Ishikawa (cell line): ENCODE results near the gene ALDH16A1.

Experiments used
- CEBPB ChIP-seq: IDR thresholded peaks from 2 replicates; pipeline ENCODE4 v1.6.1; 2012
- CREB1 ChIP-seq: IDR thresholded peaks from 2 replicates; pipeline ENCODE4 v1.6.1; 2012; ENCODE audit warnings: low read depth
- EGR1 ChIP-seq: IDR thresholded peaks from 2 replicates; pipeline ENCODE4 v1.6.1; 2012
- EP300 ChIP-seq: IDR thresholded peaks from 2 replicates; pipeline ENCODE4 v1.6.1; 2012; ENCODE audit warnings: borderline replicate concordance
- FOXM1 ChIP-seq: IDR thresholded peaks from 2 replicates; pipeline ENCODE4 v1.6.1; 2012; ENCODE audit warnings: low read depth, borderline replicate concordance
- MAX ChIP-seq: IDR thresholded peaks from 2 replicates; pipeline ENCODE4 v1.6.1; 2012
- NFIC ChIP-seq: IDR thresholded peaks from 2 replicates; pipeline ENCODE4 v1.6.1; 2012
- RAD21 ChIP-seq: IDR thresholded peaks from 2 replicates; pipeline ENCODE4 v1.6.1; 2012; ENCODE audit warnings: low read depth
- REST ChIP-seq: IDR thresholded peaks from 2 replicates; pipeline ENCODE4 v1.6.1; 2012; ENCODE audit warnings: low read depth, mild to moderate bottlenecking
- TAF1 ChIP-seq: IDR thresholded peaks from 2 replicates; pipeline ENCODE4 v1.6.1; 2012; ENCODE audit warnings: low read depth, mild to moderate bottlenecking
- TCF12 ChIP-seq: IDR thresholded peaks from 2 replicates; pipeline ENCODE4 v1.6.1; 2012; ENCODE audit warnings: low read depth
- TEAD4 ChIP-seq: IDR thresholded peaks from 2 replicates; pipeline ENCODE4 v1.6.1; 2012
- USF1 ChIP-seq: IDR thresholded peaks from 2 replicates; pipeline ENCODE4 v1.6.1; 2012
- YY1 ChIP-seq: IDR thresholded peaks from 2 replicates; pipeline ENCODE4 v1.6.1; 2012; ENCODE audit warnings: low read depth
- ZBTB7A ChIP-seq: IDR thresholded peaks from 2 replicates; pipeline ENCODE4 v1.6.1; 2012; ENCODE audit warnings: low read depth

ALDH16A1 gene

GRCh38 chr19:49491030-49491803 lies 38.2 kb downstream of the ALDH16A1 start:
- TF ChIP-seq TCF12 (no peak), FOXM1 (no peak), NFIC (no peak), REST (no peak), EP300 (no peak), CEBPB (no peak), TEAD4 (no peak), YY1 (no peak), MAX (no peak), CREB1 (no peak), EGR1 (no peak), TAF1 (no peak), RAD21 (no peak), USF1 (no peak), ZBTB7A (no peak)

- no peak for TF ChIP-seq REST
- TF ChIP-seq FOXM1, result no peak
- TF ChIP-seq USF1, result no peak
- no peak for TF ChIP-seq CREB1
- no peak for TF ChIP-seq TCF12
- no peak for TF ChIP-seq YY1
- TF ChIP-seq MAX, result no peak
- TF ChIP-seq CEBPB, result no peak
- no peak for TF ChIP-seq TEAD4
- no peak for TF ChIP-seq NFIC
- no peak for TF ChIP-seq EGR1
- no peak for TF ChIP-seq EP300
- TF ChIP-seq RAD21, result no peak
- TF ChIP-seq TAF1, result no peak
- no peak for TF ChIP-seq ZBTB7A
Measured at GRCh38 chr19:49491804-49492572, 39.0 kb downstream of the ALDH16A1 start.

- TF ChIP-seq NFIC (peak; percentile 23; the same call in 1 of the 2 replicates), EP300 (0 out of 2 replicates have a peak, but pooled peaks have one; percentile 6), CREB1 (no peak)
Measured at GRCh38 chr19:49492573-49493405, 39.8 kb downstream of the ALDH16A1 start.

- TF ChIP-seq NFIC, result no peak
- TF ChIP-seq FOXM1, result no peak
Measured at GRCh38 chr19:49496574-49497008, 43.6 kb downstream of the ALDH16A1 start.

- TF ChIP-seq USF1 (peak; percentile 51; the same call in 1 of the 2 replicates), CREB1 (no peak), MAX (peak; percentile 74), ZBTB7A (no peak)
Measured at GRCh38 chr19:49497047-49497788, 44.2 kb downstream of the ALDH16A1 start.
